ENCODE measurements around the gene INPP5F.

DNA sequence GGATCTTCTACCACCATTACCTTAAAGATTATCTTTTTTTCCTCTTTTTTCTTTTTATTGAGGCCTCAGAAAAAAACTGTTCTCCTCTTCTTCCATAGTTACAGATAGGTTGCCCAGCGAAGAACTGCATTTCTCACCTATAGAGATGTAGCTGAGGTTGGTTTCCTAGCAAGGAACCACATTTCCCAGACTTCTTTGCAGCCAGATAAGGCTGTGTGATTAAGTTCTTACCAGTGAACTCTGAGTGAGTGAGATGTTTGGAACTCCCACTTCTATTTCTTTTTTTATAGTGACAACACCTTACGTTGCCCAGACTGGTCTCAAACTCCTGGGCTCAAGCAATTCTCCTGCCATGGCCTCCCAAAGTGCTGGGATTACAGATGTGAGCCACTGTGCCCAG lies 152.7 kb downstream of the INPP5F start:
- TF ChIP-seq, protein P1, sequence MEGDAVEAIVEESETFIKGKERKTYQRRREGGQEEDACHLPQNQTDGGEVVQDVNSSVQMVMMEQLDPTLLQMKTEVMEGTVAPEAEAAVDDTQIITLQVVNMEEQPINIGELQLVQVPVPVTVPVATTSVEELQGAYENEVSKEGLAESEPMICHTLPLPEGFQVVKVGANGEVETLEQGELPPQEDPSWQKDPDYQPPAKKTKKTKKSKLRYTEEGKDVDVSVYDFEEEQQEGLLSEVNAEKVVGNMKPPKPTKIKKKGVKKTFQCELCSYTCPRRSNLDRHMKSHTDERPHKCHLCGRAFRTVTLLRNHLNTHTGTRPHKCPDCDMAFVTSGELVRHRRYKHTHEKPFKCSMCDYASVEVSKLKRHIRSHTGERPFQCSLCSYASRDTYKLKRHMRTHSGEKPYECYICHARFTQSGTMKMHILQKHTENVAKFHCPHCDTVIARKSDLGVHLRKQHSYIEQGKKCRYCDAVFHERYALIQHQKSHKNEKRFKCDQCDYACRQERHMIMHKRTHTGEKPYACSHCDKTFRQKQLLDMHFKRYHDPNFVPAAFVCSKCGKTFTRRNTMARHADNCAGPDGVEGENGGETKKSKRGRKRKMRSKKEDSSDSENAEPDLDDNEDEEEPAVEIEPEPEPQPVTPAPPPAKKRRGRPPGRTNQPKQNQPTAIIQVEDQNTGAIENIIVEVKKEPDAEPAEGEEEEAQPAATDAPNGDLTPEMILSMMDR (IDR thresholded peaks at IDR 0.05) = no peak
- TF ChIP-seq POLR2A (IDR thresholded peaks at IDR 0.05) = no peak
